GM12874 (cell line): ENCODE measurements around the gene CCNJL.

Source experiments
- CTCF ChIP-seq: IDR thresholded peaks from 2 replicates; pipeline ENCODE4 v1.5.1; 2011; ENCODE audit warnings: low read depth, mild to moderate bottlenecking, control low read depth, low read length, moderate library complexity; ENCODE audit not compliant: insufficient read depth

The CCNJL gene

GRCh38 chr5:160326981-160327380 is 14.6 kb upstream of the CCNJL start:
- no peak for TF ChIP-seq CTCF

DNA sequence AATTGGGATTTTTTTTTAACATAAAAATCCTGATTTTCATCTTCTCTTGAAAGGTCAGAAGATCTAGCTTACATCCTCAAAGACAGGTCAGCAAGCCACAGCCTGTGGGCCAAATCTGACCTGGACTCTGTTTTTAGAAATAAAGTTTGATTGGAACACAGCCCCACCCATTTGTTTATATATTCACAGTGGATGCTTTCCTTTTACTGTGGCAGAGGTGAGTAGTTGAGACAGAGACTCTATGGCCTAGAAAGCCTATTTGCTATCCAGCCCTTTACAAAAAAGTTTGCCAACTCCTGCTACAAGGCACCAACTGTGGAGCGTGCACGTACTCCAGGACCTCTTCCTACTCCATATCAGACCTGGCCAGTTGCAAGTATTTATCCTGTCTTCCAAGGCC is 13.4 kb upstream of the CCNJL start:
- no peak for TF ChIP-seq CTCF

GRCh38 chr5:160324886-160325285 is 12.5 kb upstream of the CCNJL start:
- TF ChIP-seq CTCF = no peak

GRCh38 chr5:160318409-160318808 is 6.0 kb upstream of the CCNJL start:
- TF ChIP-seq CTCF = no peak

- no peak for TF ChIP-seq CTCF
These were observed 5.1 kb upstream of the CCNJL start for GRCh38 chr5:160317434-160317833.

- no peak for TF ChIP-seq CTCF
These were observed 3.6 kb upstream of the CCNJL start for GRCh38 chr5:160315968-160316367.

- no peak for TF ChIP-seq CTCF
These were observed 780 bp upstream of the CCNJL start for GRCh38 chr5:160312960-160313727.
